NB4 (cell line): Measurements from ENCODE around the gene SH3GL2.
A peak's percentile ranks its signal among the peaks of the same experiment; 100 is the strongest.

Experiments used
- DNase-seq: peaks from one replicate; pipeline ENCODE4 v3.0.0; 2010; ENCODE audit warnings: low read depth
- H3K4me3 ChIP-seq: one replicate; pipeline ENCODE4 v1.5.1; 2011; ENCODE audit warnings: mild to moderate bottlenecking, low read depth, low read length, moderate library complexity
- MYC ChIP-seq: IDR thresholded peaks from 2 replicates; pipeline ENCODE4 v1.6.1; 2011; ENCODE audit warnings: low read depth, low read length
- POLR2A ChIP-seq: IDR thresholded peaks from 2 replicates; pipeline ENCODE4 v1.6.1; 2011; ENCODE audit warnings: mild to moderate bottlenecking; ENCODE audit not compliant: insufficient read length; ENCODE audit errors: extremely low read depth
- TF ChIP-seq, protein P1 (sequence below): IDR thresholded peaks from 2 replicates; pipeline ENCODE4 v1.6.1; 2011; ENCODE audit warnings: low read depth, low read length
- TF ChIP-seq, protein P2 (sequence below): IDR thresholded peaks from one replicate; pipeline ENCODE4 v1.5.1; 2012; ENCODE audit warnings: low read depth, low read length

SH3GL2 gene

DNA sequence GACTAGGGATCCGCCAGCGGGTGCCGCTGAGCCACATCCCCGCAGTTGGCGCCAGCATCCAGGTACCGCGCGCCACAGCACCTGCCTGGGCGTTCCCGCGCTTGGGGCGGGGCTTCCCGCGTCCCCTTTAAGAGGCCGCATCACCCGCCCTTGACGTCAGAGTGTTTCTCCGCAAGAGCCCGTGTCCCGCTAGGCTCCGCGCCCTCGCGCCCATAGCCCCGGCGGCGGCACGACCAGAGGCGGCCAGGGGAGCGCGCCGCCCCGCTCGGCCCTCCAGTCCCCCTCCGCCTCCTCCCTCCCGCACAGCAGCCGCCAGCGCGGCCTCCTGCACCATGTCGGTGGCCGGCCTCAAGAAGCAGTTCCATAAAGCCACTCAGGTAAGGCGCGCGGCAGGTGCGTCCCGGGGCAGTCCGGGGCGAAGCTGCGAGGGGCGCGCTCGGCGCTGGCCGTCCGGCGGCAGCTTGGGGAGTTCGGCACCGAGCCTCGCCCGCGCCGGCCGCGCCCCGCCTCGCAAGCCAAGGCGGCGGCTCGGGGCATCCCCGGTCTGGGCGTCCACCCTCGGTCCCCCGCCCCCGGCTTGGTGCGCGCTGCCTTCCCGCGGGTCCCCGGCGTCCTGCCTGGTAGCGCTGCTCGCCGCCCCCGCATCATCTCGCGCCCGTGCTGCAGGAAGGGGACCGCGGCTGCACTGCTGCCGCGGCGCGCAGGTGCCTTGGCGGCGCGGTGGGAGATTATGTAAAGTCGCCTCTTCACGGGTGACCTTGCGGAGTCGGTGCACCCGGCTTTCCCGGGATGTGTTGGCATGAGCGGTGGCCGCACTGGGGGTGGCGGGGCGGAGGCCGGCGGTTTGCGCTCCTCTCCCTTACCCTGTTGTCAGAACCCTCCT, at the start of gene SH3GL2:
Gene SH3GL2 (plus strand): TSS at position 156 of the 883 bp plus-strand sequence.
- TF ChIP-seq POLR2A (no peak), MYC (no peak)
- TF ChIP-seq, protein P1, sequence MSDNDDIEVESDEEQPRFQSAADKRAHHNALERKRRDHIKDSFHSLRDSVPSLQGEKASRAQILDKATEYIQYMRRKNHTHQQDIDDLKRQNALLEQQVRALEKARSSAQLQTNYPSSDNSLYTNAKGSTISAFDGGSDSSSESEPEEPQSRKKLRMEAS: no peak
- TF ChIP-seq, protein P2, sequence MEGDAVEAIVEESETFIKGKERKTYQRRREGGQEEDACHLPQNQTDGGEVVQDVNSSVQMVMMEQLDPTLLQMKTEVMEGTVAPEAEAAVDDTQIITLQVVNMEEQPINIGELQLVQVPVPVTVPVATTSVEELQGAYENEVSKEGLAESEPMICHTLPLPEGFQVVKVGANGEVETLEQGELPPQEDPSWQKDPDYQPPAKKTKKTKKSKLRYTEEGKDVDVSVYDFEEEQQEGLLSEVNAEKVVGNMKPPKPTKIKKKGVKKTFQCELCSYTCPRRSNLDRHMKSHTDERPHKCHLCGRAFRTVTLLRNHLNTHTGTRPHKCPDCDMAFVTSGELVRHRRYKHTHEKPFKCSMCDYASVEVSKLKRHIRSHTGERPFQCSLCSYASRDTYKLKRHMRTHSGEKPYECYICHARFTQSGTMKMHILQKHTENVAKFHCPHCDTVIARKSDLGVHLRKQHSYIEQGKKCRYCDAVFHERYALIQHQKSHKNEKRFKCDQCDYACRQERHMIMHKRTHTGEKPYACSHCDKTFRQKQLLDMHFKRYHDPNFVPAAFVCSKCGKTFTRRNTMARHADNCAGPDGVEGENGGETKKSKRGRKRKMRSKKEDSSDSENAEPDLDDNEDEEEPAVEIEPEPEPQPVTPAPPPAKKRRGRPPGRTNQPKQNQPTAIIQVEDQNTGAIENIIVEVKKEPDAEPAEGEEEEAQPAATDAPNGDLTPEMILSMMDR: no peak
- no peak for DNase-seq
- H3K4me3 ChIP-seq: no peak within 1 kb of the TSS

DNA sequence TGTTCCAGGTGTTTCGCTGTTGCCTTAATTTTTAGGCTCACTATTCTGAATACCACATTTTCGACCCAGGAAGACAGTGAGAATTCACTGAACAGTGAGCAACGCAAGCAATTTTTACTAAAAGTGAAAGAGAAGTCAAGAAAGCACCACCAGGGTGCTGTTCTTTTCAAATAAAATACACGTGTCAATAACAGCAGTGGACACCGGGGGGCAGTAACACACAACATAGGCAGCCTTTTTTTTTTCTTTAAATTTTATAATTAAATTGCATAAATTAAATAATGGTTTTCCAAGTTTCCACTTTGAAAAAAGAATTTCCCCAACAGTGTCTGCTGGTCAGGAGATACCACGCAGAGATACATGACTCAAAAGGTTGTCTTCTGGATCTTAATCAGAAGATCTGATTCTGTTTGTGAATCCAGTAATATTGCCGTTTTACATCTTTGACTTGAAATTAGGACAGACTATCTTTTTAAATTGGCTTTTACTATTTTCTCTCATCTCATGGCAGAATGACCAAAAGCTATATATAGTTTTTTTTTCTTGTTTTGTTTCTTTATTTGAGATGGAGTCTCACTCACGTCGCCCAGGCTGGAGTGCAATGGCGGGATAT, 47.1 kb upstream of the SH3GL2 start:
- no peak overlapping the region for H3K4me3 ChIP-seq
- DNase-seq: peak; percentile 68
- TF ChIP-seq POLR2A (no peak), MYC (no peak)
- TF ChIP-seq, protein P1: peak; percentile 95
- TF ChIP-seq, protein P2: peak; percentile 86

DNA sequence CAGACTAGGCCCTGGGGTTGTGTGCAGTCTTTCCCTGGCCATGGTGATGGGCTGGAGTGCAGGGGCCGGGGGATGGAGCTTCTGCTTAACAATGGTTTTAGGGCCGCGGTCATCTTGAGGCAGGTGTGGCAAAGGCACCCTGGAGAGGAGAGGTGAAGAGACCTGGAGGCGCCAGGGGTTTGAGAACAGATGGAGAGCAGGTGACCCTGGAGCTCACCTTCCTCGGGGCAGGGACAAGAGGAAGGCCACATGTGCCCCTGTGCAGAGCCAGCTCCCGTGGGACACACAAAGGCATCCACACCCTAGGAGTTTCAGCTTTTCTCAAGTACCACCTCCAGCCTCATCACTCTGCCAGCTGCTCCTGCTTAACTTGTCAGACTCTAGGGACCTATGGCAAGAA, 46.4 kb upstream of the SH3GL2 start:
- no peak for DNase-seq
- TF ChIP-seq, protein P2: no peak
- TF ChIP-seq MYC (no peak), POLR2A (no peak)
- TF ChIP-seq, protein P1: no peak
- no peak overlapping the region for H3K4me3 ChIP-seq

DNA sequence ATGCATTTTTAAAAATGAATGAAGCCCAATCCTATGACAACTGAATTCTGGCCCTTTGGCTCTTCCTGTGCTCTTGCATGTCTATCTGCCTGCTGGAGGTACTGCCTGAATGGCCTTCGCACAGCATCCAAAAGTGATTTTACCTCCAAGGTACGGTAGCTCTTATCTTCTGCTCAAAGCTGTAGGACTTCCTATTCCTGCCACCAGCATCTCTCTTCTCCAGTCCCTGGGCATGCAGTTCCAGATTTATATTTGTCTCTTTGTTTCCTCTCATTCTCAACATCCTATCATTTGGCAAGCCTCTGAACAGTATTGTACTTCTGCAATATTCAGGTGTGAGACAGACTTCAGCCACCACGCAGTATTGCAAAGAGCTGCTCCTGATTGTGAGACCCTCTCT, 43.7 kb upstream of the SH3GL2 start:
- TF ChIP-seq, protein P2: no peak
- TF ChIP-seq, protein P1: no peak
- TF ChIP-seq POLR2A (no peak), MYC (no peak)
- no peak overlapping the region for H3K4me3 ChIP-seq
- no peak for DNase-seq

DNA sequence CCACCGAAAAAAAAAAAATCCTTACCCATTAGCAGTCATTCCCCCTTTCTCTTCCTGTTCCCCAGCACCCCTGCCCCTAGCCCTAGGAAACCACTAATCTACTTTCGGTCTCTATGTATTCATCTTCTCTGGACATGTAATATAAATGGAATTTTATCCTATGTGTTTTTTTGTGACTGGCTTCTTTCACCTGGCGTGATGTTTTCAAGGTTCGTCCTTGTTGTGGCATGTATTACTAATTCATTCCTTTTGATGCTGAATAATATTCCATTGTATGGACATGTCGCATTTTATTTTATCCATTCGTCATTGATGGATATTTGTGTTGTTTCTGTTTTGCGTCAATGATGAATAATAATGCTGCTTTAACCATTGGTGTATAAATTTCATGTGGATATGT, 42.8 kb upstream of the SH3GL2 start:
- no peak for DNase-seq
- no peak overlapping the region for H3K4me3 ChIP-seq
- TF ChIP-seq, protein P1: no peak
- TF ChIP-seq, protein P2: no peak
- TF ChIP-seq POLR2A (no peak), MYC (no peak)
